PFSK-1 (cell line): ENCODE measurements around the gene LOXL4.

Experiments used
- FOXP2 ChIP-seq: optimal IDR thresholded peaks from 2 replicates; pipeline ENCODE3; 2011; ENCODE audit warnings: borderline replicate concordance, control low read depth, inconsistent platforms; ENCODE audit not compliant: insufficient read depth; ENCODE audit errors: extremely low read length, extremely low read depth
- POLR2AphosphoS5 ChIP-seq: IDR thresholded peaks from 2 replicates; pipeline ENCODE4 v1.6.1; 2012; ENCODE audit warnings: low read depth, mild to moderate bottlenecking, control low read depth, low read length, moderate library complexity
- REST ChIP-seq, 2 experiments: IDR thresholded peaks; 2 replicates each; pipeline versions ENCODE4 v1.6.1 to v1.8.0; 2011 to 2012; ENCODE audit warnings: low read depth in 2 of 2, low read length in 2 of 2, control low read depth in 1 of 2, inconsistent platforms in 1 of 2, mild to moderate bottlenecking in 1 of 2, moderate library complexity in 1 of 2; ENCODE audit not compliant: insufficient read depth in 1 of 2
- SIN3A ChIP-seq: IDR thresholded peaks from 2 replicates; pipeline ENCODE4 v1.6.1; 2012; ENCODE audit warnings: mild to moderate bottlenecking, low read length, moderate library complexity, borderline replicate concordance; ENCODE audit not compliant: insufficient read depth
- TAF1 ChIP-seq: IDR thresholded peaks from 2 replicates; pipeline ENCODE4 v1.6.1; 2012; ENCODE audit warnings: low read length, control low read depth, borderline replicate concordance; ENCODE audit not compliant: insufficient read depth

The LOXL4 gene

DNA sequence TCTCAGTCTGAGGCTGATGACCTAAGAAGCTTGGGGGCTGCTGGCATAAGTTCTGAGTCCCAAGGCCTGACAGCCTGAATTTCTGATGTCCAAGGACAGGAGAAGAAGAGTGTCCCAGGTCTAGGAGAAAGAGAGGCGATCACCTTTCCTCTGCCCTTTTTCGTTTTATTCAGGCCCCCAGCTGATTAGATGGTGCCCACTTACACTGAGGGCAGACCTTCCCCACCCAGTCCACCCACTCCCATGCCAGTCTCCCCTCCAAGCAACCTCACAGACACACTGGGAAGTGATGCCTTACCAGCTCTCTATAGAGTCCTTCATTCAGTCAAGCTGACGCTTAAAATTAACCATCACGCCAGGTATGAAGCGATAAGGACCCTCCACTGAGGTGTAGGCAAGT lies 19.3 kb upstream of the LOXL4 start:
- TF ChIP-seq POLR2AphosphoS5, result no peak
- TF ChIP-seq REST (IDR thresholded peaks at IDR 0.05; ENCODE audit: insufficient read depth in 1 of 2, low read depth in 2 of 2, low read length in 2 of 2), result no peak
- no peak for TF ChIP-seq TAF1
- no peak for TF ChIP-seq FOXP2
- TF ChIP-seq SIN3A, result no peak

DNA sequence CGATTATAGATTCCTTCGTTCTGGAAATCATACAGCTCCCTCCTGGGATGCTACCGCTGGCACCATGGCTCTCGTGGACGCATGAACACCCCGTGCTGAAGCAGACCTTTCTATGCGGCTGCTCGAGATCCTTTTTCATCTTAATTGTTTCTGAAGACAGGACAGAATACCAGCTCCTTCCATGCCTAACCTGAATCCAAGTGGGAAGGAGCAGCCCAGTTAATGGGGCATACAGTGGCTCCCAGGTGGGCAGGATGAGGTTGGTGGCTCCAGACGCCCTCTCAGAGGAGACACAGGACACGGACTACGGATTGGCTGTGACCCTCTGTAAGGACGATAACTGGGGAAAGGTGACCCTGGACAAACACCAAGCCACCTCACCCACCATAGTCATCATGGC lies 18.4 kb upstream of the LOXL4 start:
- no peak for TF ChIP-seq FOXP2
- TF ChIP-seq POLR2AphosphoS5, result no peak
- no peak for TF ChIP-seq TAF1
- no peak for TF ChIP-seq SIN3A
- no peak for TF ChIP-seq REST (IDR thresholded peaks at IDR 0.05; ENCODE audit: insufficient read depth in 1 of 2, low read depth in 2 of 2, low read length in 2 of 2)

DNA sequence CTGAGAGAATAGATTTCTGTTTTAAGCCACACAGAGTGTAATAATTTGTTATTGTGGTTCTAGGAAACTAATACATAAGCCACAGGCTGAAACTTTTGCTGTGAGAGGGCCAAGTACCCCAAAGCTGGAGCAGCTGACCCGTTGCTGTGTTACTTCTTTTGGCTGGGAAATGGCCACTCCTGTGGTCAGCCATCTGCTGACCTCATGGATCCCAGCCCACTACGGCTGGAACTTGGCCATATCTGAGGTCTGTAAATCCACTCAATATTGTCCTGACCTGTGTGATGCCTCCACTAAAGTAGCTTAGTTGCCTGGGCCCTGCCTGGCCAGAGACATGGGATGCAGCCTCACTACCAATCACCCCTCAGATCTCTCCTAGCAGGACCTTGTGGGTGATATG lies 17.4 kb upstream of the LOXL4 start:
- TF ChIP-seq REST (IDR thresholded peaks at IDR 0.05; ENCODE audit: insufficient read depth in 1 of 2, low read depth in 2 of 2, low read length in 2 of 2) (no peak), POLR2AphosphoS5 (no peak), FOXP2 (no peak), SIN3A (no peak), TAF1 (no peak)

GRCh38 chr10:98276311-98276710 lies 8.3 kb upstream of the LOXL4 start:
- TF ChIP-seq REST (IDR thresholded peaks at IDR 0.05; ENCODE audit: insufficient read depth in 1 of 2, low read depth in 2 of 2, low read length in 2 of 2) (no peak), FOXP2 (no peak), TAF1 (no peak), SIN3A (no peak), POLR2AphosphoS5 (no peak)

GRCh38 chr10:98274562-98274961 lies 6.6 kb upstream of the LOXL4 start:
- TF ChIP-seq REST (IDR thresholded peaks at IDR 0.05; ENCODE audit: insufficient read depth in 1 of 2, low read depth in 2 of 2, low read length in 2 of 2) (no peak), FOXP2 (no peak), SIN3A (no peak)
